Measurements from ENCODE around the gene LRP6.

LRP6 gene

DNA sequence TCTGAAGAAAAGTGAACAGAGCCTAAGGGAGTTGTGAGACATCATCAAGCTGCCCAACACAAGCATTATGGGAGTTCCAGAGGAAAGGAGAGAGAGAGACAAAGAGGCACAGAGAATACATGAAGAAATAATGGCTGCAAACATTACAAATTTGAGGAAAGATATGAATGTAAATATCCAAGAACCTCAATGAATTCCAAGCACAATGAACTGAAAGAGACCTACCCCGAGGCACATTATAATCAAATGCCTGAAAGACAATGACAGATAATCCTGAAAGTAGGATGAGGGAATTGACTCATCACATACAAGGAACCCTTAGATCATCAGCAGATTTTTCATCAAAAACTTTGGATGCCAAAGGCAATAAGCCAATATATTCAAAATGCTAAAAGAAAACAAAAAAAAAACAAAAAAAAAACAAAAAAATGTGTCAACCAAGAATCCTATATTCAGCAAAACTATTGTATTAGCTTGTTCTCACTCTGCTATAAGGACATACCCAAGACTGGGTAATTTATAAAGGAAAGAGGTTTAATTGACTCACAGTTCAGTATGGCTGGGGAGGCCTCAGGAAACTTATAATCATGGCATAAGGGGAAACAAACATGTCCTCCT, 158.3 kb downstream of the LRP6 start:
- DNase-seq, result no peak

DNA sequence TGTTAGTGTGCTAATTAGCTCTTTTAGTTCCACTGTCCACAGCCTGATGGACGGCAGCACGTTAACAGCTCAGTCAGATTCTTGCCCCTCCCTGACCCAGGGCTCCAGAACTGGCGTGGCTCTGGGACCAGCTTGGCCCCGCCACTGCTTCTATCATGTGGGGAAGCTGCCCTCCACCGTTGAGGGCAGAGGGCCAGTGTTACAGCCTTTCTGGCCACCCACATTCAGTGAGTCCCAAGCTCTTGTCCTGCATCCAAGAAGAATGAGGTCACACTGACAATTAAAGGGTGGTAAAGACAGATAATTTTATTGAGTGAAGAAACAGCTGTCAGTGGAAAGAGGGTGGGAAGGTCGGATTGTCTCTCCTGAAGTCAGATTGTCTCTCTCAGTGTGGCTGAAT, 159.2 kb downstream of the LRP6 start:
- no peak for DNase-seq

DNA sequence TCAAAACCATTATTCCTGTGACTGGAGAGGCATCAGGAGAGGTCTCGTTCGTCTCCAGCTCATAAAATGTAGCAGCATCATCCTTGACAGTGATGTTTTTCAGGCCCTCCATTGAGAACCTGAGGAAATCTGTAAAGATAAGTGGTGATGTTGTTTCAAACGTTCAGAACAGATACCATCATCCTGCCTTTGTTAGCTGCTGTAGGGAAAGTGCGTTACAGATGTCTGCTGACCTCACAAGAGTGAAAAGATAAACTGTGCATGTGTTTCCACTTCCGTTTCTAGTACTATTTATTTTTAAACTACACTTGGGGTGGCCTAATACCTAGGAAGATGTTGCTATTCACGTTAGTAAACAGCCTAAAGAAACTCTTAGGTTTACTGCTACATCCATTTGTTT, 167.7 kb downstream of the LRP6 start:
- no peak for DNase-seq

DNA sequence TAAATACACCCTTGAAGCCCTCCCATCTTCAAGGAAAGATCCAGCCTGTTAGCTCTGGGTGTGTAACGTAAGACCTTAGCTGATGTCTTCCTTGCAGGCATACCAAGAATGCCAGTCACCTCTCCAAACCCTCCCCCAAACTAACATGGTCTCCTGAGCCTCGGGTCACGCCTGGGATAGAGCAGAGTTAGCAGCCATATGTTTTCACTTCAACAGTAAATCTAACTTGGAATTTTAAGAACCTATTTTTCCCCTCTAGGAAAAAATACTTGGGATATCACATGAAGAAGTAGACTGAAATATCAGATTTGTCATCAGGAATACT, 168.2 kb downstream of the LRP6 start:
- DNase-seq, result no peak

DNA sequence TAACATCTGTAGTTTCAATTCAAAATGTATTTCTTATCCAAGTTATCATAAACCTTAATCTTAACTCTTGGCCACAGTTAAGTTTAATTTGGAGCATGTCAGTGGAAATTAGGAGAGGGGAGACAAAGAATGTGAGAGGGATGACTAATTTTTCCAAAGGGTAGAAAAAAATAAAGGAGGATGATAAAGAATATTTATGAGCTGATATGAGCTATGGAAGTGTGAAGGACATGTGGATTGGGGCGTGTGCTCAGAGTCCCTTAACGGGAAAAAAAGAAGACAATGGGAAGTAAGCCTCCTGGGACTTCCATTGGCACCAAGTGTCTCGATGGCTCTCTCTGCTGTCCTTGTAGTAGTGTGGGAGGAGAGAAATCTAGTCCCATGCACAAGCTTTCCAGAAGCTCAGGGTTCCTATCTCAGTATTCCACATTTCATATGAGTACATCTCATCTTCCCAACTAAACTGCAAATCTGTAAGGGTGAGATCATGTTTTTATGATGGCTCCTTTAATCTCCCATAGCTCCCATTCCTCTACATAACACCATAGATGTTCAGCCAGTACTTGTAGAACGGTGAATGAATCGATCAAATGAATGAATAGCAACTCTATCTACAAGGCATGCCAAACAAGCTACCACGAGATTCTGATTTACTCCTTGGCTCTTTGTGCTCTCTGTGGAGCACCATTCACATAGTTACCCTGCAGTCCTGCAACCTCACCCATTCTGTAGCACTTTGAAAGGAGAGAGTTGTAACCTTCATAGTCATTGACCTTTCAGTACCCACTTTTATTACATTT, 168.8 kb downstream of the LRP6 start:
- no peak for DNase-seq

DNA sequence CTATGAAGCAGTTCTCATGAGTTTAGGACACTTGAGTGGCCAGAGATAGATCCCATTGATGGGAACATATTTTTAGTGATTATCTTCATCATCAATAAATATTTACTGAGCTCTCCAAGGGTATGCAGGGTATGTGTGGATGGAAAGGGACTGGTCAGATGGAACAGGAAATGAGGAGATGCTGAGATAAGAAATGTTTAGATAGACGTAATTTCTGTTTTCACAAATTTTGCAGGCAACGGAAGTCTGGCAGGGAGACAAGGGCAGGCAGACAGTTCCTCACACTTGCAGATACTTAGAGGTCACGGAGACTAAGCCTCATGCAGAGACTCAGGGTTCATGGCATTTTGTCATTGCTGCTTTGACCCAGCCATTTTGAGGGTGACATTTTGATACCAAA, 171.8 kb downstream of the LRP6 start:
- no peak for DNase-seq

DNA sequence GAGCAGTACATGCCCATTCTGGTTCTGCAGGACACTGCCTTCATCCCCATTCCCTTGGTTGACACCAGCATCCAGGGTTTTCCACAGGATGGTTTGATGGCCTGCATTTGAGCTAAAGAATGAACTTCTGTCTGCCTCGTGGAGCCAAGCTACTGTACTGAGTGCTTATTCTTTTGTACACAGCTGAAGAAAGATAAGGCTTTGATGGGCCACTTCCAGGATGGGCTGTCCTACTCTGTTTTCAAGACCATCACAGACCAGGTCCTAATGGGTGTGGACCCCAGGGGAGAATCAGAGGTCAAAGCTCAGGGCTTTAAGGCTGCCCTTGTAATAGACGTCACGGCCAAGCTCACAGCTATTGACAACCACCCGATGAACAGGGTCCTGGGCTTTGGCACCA, 172.4 kb downstream of the LRP6 start:
- DNase-seq, result no peak

DNA sequence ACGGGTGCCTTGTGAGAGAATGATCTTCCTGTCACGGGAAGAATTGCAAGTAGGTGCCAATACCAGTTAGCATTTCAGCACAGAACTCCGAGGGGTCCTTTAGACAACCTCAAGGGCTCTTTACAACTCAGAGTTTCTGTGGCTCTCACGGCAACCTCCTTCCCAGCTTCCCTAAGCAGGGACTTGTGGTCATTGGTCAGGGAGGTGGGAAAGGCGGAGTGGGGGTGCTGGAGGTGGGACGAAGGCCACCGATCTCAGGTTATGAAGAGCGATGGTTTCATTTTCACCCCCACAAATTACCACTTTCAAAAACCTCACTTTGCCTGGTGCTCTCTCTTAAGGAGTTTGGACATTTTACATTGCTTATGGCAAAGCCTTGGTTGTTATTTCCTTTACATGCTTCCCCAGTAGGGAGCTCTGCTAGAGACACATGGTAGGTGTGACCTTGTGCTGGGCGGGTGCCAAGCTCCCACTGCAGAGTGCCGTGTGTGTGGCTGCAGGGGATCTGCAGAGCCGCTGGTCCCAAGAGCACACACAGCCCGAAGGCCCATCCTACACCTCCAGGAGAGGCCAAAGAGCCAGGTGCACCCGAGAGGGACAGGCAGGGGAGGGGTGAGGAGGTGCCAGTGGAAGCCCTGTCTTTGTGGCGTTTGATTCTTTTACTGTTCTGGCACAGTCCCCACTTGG, 174.7 kb downstream of the LRP6 start:
- no peak for DNase-seq

DNA sequence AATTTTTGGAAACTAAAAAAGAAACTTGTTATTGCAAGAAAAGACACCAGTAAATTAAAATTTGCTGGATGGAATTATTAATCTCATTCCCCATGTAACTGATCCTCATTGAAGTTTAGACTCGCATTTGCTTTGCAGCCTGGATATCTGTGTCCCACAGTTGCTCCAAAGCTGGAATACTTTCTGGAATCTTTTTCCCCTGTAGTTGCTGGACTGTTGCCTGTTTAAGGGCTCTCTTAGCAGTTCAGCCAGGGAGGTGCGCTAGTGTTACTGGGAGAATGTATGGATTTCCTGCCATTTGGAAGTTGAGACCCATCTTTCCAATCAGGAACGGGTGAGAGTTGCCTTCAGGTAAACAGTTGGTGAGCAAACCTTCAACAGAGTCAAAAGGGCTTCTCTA, 175.8 kb downstream of the LRP6 start:
- no peak for DNase-seq

DNA sequence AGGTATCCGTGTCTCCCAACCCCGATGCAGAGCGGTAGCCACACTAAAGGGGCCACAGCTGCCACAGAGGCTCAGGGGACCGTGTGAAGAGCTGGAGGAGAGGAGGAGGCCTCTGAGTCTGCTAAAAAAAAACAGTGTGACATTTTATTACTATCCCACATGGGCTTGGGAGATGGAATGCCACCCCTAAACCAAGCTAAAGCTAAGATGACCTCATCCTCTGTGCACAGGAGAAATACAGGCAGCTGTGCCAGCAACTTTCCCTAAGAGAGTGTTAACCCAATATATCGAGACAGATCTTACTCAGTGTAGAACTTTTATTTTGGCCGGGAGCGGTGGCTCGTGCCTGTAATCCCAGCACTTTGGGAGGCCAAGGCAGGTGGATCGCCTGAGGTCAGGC, 178.1 kb downstream of the LRP6 start:
- DNase-seq, result no peak

DNA sequence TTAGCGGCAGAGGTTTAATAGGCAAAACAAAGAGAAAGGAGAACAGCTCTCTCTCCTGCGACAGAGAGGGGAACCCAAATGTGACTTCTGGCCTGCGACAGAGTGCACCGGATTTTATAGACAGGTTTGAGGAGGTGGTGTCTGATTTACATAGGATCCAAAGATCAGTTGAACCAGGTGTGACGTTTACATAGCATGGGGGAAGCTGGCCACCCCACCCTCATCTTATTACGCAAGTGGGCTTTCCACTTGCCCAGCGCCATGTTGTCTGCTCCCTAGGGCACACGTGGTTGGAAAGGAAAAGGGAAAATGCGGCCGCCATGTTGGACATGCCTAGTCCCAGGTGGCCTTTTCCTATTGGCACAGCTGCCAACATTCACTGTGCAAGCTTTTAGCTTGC, 178.7 kb downstream of the LRP6 start:
- no peak for DNase-seq

DNA sequence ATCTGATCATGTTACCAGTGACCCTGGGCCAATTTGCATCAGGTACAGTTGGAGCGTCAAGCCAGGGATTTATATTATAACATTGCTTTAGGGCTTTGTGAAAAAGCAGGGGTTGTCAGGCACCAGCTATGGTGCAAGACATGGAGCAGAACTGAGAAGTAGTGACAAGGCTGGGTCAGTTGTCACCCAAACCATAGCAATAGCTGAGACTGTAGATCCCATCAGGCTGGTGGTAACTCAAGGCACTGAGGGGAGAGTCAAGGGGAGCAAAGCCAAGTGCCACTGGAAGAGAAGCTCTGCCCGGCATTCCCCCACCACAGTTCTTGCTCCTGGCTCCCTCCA, 179.2 kb downstream of the LRP6 start:
- DNase-seq, result no peak

DNA sequence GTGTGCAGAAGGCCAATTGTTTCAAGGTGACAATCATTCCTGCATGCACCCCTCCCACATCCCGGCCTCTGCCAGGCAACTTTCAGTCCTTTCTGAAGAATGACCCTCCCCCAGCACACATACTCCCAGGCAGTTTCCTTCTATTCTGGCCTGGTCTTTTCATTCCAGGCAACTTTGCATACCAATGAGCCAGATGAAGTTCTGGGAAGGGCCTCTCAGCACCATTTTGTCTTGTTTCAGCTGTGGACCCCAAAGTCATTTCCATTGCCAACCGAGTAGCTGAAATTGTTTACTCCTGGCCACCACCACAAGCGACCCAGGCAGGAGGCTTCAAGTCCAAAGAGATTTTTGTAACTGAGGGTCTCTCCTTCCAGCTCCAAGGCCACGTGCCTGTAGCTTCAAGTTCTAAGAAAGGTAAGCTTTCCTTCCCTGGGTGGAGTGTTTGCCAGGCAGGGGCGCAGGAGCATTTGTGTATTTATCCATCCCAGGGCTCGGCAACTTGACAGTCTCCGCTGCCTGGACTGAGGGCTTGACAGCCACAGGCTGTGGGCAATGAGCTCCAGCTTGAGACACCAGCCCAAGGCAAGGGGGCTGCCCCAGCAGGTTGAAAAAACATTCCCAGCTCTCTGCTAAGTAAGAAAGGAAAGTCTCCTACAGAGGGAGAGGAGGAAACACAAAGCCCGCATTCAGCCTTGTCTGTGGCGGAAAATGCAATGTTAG, 179.7 kb downstream of the LRP6 start:
- DNase-seq, result no peak

DNA sequence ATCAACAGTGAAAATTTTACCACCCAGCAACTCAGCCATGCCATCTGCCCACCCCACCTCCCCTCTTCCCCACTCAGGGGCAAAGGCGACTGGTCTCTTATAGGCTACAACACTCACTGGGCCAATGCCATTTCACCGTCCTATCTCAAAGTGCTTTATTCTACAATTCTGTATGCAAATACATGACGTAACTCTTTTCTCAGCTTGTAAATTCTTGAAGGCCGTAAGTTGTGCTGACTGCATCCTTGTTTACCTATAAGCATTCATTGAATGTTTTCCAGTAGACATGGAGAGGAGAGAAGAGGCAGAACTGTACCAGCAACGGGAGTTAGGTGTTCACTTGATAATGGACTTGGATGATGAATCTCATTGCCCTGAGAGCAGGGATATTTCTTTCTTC, 180.5 kb downstream of the LRP6 start:
- no peak for DNase-seq

DNA sequence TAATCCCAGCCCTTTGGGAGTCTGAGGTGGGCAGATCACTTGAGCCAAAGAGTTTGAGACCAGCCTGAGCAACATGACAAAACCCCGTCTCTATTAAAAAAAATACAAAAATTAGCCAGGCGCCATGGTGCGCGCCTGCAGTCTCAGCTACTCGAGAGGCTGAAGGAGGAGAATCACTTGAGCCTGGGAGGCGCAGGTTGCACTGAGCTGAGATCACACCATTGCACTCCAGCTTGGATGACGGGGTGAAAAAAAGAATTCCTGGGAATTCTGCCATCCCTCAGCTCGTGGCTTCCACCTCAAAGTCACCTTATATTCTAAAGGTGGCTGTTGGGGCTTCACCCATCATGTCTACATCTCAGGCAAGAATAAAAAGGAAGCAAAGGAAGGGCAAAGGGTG, 183.2 kb downstream of the LRP6 start:
- DNase-seq, result no peak

DNA sequence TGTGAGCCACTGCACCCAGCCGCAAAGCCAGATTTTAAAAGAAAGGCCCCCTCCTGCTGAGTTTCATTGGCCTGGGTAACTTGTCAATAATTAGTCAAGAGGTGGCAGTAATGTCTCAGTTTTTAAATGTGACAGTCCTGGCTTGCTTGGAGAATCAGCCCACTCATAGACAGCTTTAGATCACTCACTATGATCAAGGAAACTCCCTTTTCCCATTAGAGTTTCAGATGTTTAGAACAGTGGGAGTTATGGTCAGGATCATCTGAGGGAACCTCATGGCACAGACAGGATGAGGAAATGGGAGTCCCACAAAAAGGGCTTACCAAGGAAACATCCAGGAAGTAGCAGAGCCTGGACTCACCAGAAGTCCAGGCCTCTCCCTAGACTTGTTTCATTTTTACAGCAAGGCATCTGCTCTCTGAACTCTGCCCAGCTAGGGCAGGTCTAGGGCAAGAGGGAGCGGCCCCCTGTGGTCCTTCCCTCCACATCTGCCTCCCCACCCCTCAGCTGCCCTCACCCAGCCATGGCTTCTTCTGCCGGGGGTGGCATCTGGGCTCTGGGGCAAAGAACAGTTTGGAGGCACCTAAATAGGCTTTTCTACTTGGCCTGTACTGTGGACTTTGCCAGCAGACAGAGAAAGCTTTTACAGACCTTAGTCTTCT, 184.9 kb downstream of the LRP6 start:
- no peak for DNase-seq

DNA sequence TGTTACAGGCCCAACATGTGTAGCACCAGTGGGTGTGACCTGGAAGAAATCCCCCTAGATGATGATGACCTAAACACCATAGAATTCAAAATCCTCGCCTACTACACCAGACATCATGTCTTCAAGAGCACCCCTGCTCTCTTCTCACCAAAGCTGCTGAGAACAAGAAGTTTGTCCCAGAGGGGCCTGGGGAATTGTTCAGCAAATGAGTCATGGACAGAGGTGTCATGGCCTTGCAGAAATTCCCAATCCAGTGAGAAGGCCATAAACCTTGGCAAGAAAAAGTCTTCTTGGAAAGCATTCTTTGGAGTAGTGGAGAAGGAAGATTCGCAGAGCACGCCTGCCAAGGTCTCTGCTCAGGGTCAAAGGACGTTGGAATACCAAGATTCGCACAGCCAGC, 187.6 kb downstream of the LRP6 start:
- DNase-seq, result no peak

DNA sequence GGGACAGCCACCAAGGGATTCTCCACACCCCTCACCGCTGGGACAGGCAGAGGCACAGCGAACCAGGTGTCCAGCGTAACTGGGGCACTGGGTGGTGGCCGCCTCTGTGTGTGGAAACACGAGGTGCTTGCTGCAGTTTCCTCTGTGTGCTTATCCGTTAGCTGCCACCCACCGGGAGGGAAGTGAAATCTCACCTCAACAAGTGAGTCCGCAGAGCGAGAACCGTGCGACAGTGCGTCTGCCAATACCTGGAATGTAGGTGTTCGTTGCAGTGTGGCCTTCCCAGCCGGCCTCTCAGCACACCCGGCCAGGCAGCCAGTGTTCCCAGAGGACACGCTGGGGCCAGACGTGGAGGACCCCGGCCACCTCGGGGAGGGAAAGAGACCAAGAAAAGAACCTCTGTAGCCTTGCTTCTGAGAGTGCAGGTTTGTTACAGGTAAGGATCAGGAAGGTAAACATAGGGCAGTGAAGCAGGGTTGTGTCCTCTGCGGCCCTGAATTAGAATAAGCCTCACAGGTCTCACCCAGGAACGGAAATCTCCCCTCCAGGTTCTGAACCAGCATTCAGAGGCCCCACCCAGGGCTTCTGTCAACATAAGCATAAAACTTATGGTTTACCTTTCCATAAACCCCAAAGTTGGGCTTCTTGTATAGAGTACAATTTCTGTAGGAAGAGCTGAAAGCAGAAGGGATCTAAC, 194.6 kb downstream of the LRP6 start:
- no peak for DNase-seq

DNA sequence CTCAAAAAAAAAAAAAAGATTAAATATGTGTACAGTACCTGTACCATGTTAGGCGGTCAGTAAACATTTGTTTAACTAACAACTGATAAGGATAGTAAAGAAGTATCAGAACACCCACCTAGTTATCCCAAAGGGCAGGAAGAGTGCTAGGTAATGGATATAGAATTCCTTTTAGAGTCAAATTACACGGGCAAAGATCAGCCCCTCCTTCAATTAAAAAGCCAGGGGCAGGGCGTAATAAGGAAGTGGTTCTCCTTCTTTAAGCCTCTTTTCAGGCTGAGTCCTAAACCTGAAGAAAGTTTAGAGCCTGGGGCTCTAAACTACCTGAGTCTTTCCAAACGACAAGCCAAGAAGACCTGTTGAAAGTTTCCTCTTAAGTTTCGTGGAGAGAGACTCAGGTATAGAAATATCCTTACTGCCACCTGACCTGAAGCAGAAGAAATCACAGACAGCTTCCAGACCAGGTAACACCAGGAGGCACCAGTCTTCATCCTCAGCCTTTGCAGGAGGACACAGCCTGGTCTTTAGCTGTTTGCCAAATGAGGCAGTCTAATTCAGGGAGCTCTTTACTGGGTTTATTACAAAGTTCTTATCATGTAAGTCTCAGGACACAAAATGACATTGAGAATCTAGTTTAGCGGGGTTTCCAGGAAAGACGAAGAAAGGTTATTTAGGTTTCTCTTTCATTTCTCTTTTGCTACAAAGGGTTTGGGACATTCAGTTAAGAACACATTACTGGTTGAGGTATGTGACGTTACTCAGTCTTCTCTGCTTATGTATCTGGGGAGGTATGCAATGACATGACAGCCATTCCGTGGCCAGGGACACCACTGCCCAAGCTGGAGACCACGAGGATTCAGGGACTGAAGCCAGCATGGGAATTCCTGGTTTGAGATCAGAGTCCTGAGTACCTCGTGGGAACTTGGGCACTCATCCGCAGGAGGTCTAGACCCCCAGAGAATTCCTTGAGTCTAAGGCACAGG, 195.9 kb downstream of the LRP6 start, which contains the start of gene BCL2L14:
TSS of gene BCL2L14 (plus strand) at position 266 of the 983 bp plus-strand sequence. CDS start 8,367 bp downstream, outside the sequence.
- DNase-seq, result no peak

DNA sequence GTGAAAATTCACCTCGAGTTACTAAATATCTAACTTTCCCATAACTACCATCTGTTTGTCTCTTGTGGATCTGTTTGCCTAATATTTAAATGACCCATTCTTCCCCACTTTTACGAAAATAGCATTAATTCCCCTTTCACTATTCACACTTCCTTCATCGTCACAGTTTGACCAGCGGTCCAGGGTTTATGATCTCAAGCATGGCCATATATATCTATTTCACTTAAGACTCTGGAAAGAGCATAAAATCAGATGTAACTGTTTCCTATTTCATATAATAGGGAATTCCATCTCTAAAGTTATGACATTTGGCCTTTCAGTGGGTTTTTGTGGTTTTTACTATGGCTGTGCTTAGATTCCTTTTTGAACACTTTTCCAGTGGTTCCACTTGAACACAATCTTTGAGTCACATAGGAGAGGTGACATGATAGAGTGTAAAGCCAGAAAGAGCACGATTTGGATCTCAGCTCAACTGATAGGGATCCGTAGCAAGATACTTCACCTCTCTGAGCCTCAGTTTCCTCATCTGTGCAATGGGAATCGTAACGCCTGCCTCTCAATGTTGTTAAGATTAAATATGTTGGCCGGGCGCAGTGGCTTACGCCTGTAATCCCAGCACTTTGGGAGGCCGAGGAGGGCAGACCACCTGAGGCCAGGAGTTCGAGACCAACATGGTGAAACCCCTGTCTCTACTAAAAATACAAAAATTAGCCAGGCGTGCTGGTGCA, 196.9 kb downstream of the LRP6 start:
- no peak for DNase-seq

DNA sequence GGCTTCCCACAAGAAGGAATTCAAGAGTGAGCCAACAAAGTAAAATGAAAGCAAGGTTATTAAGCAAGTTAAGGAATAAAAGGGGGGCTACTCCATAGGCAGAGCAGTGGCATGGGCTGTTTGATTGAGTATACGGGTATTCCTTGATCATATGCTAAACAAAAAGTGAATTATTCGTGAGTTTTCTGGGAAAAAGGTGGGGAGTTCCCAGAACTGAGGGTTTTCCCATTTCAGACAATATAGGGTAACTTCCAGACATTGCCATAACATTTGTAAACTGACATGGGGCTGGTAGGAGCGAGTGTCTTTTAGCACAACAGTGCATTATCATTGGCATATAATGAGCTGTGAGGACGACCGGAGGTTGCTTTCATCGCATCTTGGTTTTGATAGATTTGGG, 198.1 kb downstream of the LRP6 start:
- DNase-seq, result no peak

Data from MV-4-11 (cell line).